Sigmoid colon (tissue), 7 donors: Measurements from ENCODE around the gene TSC2. TPM values are rescaled to one million over a fixed set of nuclear protein-coding genes. Genes with fewer than 3 reads are reported as not detected.

ENCODE experiments used
- DNase-seq: peaks from one replicate; pipeline ENCODE4 v3.0.0-alpha.2; 2019
- H3K27ac ChIP-seq, 4 donors: fragments of 200-600 bp; sonication (generic); one replicate each; pipeline ENCODE4 v1.5.1; 2016 to 2019; ENCODE audit warnings: mild to moderate bottlenecking in 1 of 4
- H3K27me3 ChIP-seq, 3 donors: fragments of 200-600 bp; sonication (generic); one replicate each; pipeline ENCODE4 v1.5.1; 2019; ENCODE audit warnings: mild to moderate bottlenecking in 1 of 3
- H3K36me3 ChIP-seq, 4 donors: fragments of 200-600 bp; sonication (generic); one replicate each; pipeline ENCODE4 v1.5.1; 2016 to 2019
- H3K4me1 ChIP-seq, 4 donors: fragments of 200-600 bp; sonication (generic); one replicate each; pipeline ENCODE4 v1.5.1; 2017 to 2019
- H3K4me3 ChIP-seq, 4 donors: fragments of 200-600 bp; sonication (generic); one replicate each; pipeline ENCODE4 v1.5.1; 2017 to 2019; ENCODE audit warnings: mild to moderate bottlenecking in 2 of 4, moderate library complexity in 1 of 4
- H3K9me3 ChIP-seq, 4 donors: fragments of 200-600 bp in 3 of 4; sonication (generic) in 3 of 4; one replicate each; pipeline versions ENCODE4 v1.5.1 to v1.6.1; 2013 to 2019
- CTCF ChIP-seq, 4 experiments: fragments of 450-650 bp in 3 of 4; fragments of 200-600 bp in 1 of 4; IDR thresholded peaks; one replicate each; pipeline ENCODE4 v1.5.1; 2016 to 2019; ENCODE audit warnings: antibody characterized with exemption in 4 of 4, mild to moderate bottlenecking in 3 of 4, moderate library complexity in 2 of 4
- EP300 ChIP-seq, 4 donors: sonication (generic); formaldehyde crosslinking; IDR thresholded peaks; one replicate each; pipeline ENCODE4 v1.6.1; 2017; ENCODE audit warnings: antibody characterized with exemption in 4 of 4
- POLR2A ChIP-seq, 2 donors: fragments of 450-650 bp; IDR thresholded peaks; one replicate each; pipeline ENCODE4 v1.6.1; 2016; ENCODE audit warnings: antibody characterized with exemption in 2 of 2, mild to moderate bottlenecking in 2 of 2, moderate library complexity in 2 of 2
- POLR2AphosphoS5 ChIP-seq, 4 donors: sonication (generic); formaldehyde crosslinking; IDR thresholded peaks; one replicate each; pipeline ENCODE4 v1.6.1; 2017; ENCODE audit warnings: antibody characterized with exemption in 4 of 4
- WGBS, 2 donors: extraction: QIAGEN DNeasy Blood & Tissue Kit; methylation state at CpG; one replicate each; pipeline ENCODE4 v1.1.7; 2013; 5-methylcytosine and 5-hydroxymethylcytosine counted together
- intact Hi-C: fragments of 100-400 bp; cut with DNase I; formaldehyde crosslinking; loops from one replicate; pipeline ENCODE4 v1.15.1; 2023
- polyA plus RNA-seq, 3 donors: library from polyadenylated mRNA; stranded (reverse); fragments of 200-250 nt; gene quantifications; one replicate each; pipeline ENCODE4 v1.2.3, GENCODE V29; 2013
- total RNA-seq, 4 donors: library from RNA; depleted of rRNA; stranded (reverse); fragments of >200 nt; gene quantifications; one replicate each; pipeline ENCODE4 v1.1.0, GENCODE V29; 2016
- donor health status: healthy with polysubstance abuse.
- donor health status: Bipolar disorder and iron deficiency.
- donor health status: healthy.

The TSC2 gene
- total and polyA plus RNA-seq, 7 donors, result 16.9 to 80.9 (median 34.6) TPM

GRCh38 chr16:2061526-2061925, 13.7 kb downstream of the TSC2 start:
- Histone ChIP-seq H3K9me3 (no peaks in the 10 kb centered on the region), H3K27me3 (no peaks in the 10 kb centered on the region), H3K36me3 (peaks cover 9 to 87% (median 43%) of the 10 kb centered on the region in 4 donors), H3K4me3 (no peak overlapping the region), H3K4me1 (no peaks in the 10 kb centered on the region), H3K27ac (no peak overlapping the region)
- DNase-seq, result no peak
- WGBS, 2 donors, result 95 to 96% methylated on average over 13 of the region's 13 CpGs
- TF ChIP-seq CTCF (IDR thresholded peaks at IDR 0.05) (no peak), EP300 (IDR thresholded peaks at IDR 0.05) (no peak)
- intact Hi-C loops, result no loop called here

- H3K4me3 ChIP-seq, result no peak overlapping the region
- no peak overlapping the region for H3K27ac ChIP-seq
- no peak for TF ChIP-seq POLR2AphosphoS5 (IDR thresholded peaks at IDR 0.05)
- no peak for TF ChIP-seq POLR2A (IDR thresholded peaks at IDR 0.05)
- no peak for TF ChIP-seq CTCF (IDR thresholded peaks at IDR 0.05)
- no peak for TF ChIP-seq EP300 (IDR thresholded peaks at IDR 0.05)
- H3K36me3 ChIP-seq, result peaks cover 9 to 90% (median 41%) of the 10 kb centered on the region in 4 donors
- H3K4me1 ChIP-seq, result no peaks in the 10 kb centered on the region
- no peaks in the 10 kb centered on the region for H3K27me3 ChIP-seq
- intact Hi-C loops, result no loop called here
- H3K9me3 ChIP-seq, result no peaks in the 10 kb centered on the region
- 96 to 97% methylated on average over 28 of the region's 28 CpGs for WGBS, 2 donors
- DNase-seq, result no peak
These were observed 15.0 kb downstream of the TSC2 start for GRCh38 chr16:2062801-2063200.

GRCh38 chr16:2063861-2064260, 16.1 kb downstream of the TSC2 start:
- intact Hi-C loops, result no loop called here
- DNase-seq, result no peak
- TF ChIP-seq POLR2AphosphoS5 (IDR thresholded peaks at IDR 0.05), result no peak
- TF ChIP-seq CTCF (IDR thresholded peaks at IDR 0.05), result no peak
- no peak for TF ChIP-seq POLR2A (IDR thresholded peaks at IDR 0.05)
- TF ChIP-seq EP300 (IDR thresholded peaks at IDR 0.05), result no peak

GRCh38 chr16:2064368-2064945, 16.7 kb downstream of the TSC2 start:
- no peak for DNase-seq
- Histone ChIP-seq H3K27ac (no peak overlapping the region), H3K9me3 (no peaks in the 10 kb centered on the region), H3K36me3 (peaks cover 9 to 95% (median 32%) of the 10 kb centered on the region in 4 donors), H3K4me3 (no peak overlapping the region), H3K4me1 (no peaks in the 10 kb centered on the region), H3K27me3 (no peaks in the 10 kb centered on the region)
- intact Hi-C loops, result no loop called here
- WGBS, 2 donors, result 84 to 93% methylated on average over 16 of the region's 16 CpGs
- TF ChIP-seq POLR2AphosphoS5 (IDR thresholded peaks at IDR 0.05), result no peak
- no peak for TF ChIP-seq EP300 (IDR thresholded peaks at IDR 0.05)
- no peak for TF ChIP-seq CTCF (IDR thresholded peaks at IDR 0.05)
- no peak for TF ChIP-seq POLR2A (IDR thresholded peaks at IDR 0.05)

More at GRCh38 chr16:2063861-2064260, 16.1 kb downstream of the TSC2 start:
- Histone ChIP-seq H3K36me3 (peaks cover 9 to 94% (median 33%) of the 10 kb centered on the region in 4 donors), H3K4me3 (no peak overlapping the region), H3K9me3 (no peaks in the 10 kb centered on the region), H3K27me3 (no peaks in the 10 kb centered on the region), H3K4me1 (no peaks in the 10 kb centered on the region), H3K27ac (no peak overlapping the region)
- 94 to 95% methylated on average over 25 of the region's 25 CpGs for WGBS, 2 donors

GRCh38 chr16:2066139-2066538, 18.4 kb downstream of the TSC2 start:
- 98% methylated on average over 11 of the region's 11 CpGs for WGBS, 2 donors

More at GRCh38 chr16:2066139-2066538, 18.4 kb downstream of the TSC2 start:
- Histone ChIP-seq H3K9me3 (no peaks in the 10 kb centered on the region), H3K27me3 (no peaks in the 10 kb centered on the region), H3K4me3 (no peak overlapping the region), H3K36me3 (peaks cover 15 to 93% (median 37%) of the 10 kb centered on the region in 4 donors), H3K27ac (no peak overlapping the region), H3K4me1 (no peaks in the 10 kb centered on the region)
- TF ChIP-seq POLR2AphosphoS5 (IDR thresholded peaks at IDR 0.05) (no peak), POLR2A (IDR thresholded peaks at IDR 0.05) (no peak), CTCF (IDR thresholded peaks at IDR 0.05) (no peak), EP300 (IDR thresholded peaks at IDR 0.05) (no peak)
- intact Hi-C loops, result no loop called here
- no peak for DNase-seq
